NOMO-1 treated with dmso at 0.1 percent for 144 hours (cell line): ENCODE measurements around the gene MSMO1.
"Not testable (repeated sequence)": the region's sequence is repeated elsewhere in the genome, so short reads cannot be mapped to it uniquely, and the experiment has no call there.

ENCODE experiments used
- DNase-seq: peaks from one replicate; lab custom pipeline; 2025; ENCODE audit not compliant: unreplicated experiment; lab: John Stamatoyannopoulos, UW

Gene MSMO1

GRCh38 chr4:165324236-165324917, 3.1 kb upstream of the MSMO1 start:
- no peak for DNase-seq

- no peak for DNase-seq
These were observed 2.6 kb upstream of the MSMO1 start for GRCh38 chr4:165324918-165325304.

GRCh38 chr4:165325732-165326512, 1.5 kb upstream of the MSMO1 start:
- DNase-seq, result no peak

GRCh38 chr4:165326831-165327210, 648 bp upstream of the MSMO1 start:
- DNase-seq, result no peak

GRCh38 chr4:165328101-165328425, 594 bp downstream of the MSMO1 start:
- DNase-seq, result no peak

GRCh38 chr4:165328708-165329107, 1.2 kb downstream of the MSMO1 start:
- no peak for DNase-seq

- DNase-seq, result no peak
These were observed 2.6 kb downstream of the MSMO1 start for GRCh38 chr4:165330071-165330470.

GRCh38 chr4:165330666-165331065, 3.2 kb downstream of the MSMO1 start:
- no peak for DNase-seq

- no peak for DNase-seq
These were observed 3.9 kb downstream of the MSMO1 start for GRCh38 chr4:165331359-165331758.

GRCh38 chr4:165331823-165332222, 4.4 kb downstream of the MSMO1 start:
- no peak for DNase-seq

GRCh38 chr4:165332502-165332901, 5.0 kb downstream of the MSMO1 start:
- no peak for DNase-seq

- DNase-seq, result no peak
These were observed 7.8 kb downstream of the MSMO1 start for GRCh38 chr4:165335163-165335703.

GRCh38 chr4:165336743-165337142, 9.3 kb downstream of the MSMO1 start:
- no peak for DNase-seq

GRCh38 chr4:165342340-165342739, 14.9 kb downstream of the MSMO1 start:
- DNase-seq, result not testable (repeated sequence)

- no peak for DNase-seq
These were observed 16.1 kb downstream of the MSMO1 start for GRCh38 chr4:165343353-165344191.

GRCh38 chr4:165345666-165346417, 18.4 kb downstream of the MSMO1 start:
- DNase-seq, result no peak

GRCh38 chr4:165347647-165348569, 20.4 kb downstream of the MSMO1 start:
- no peak for DNase-seq

GRCh38 chr4:165351359-165352130, 24.1 kb downstream of the MSMO1 start:
- DNase-seq, result no peak

GRCh38 chr4:165355900-165356300, 28.4 kb downstream of the MSMO1 start:
- DNase-seq, result peak; percentile 5
